ENCODE data around the gene VAX1.
A peak's percentile ranks its signal among the peaks of the same experiment; 100 is the strongest.

VAX1 gene

DNA sequence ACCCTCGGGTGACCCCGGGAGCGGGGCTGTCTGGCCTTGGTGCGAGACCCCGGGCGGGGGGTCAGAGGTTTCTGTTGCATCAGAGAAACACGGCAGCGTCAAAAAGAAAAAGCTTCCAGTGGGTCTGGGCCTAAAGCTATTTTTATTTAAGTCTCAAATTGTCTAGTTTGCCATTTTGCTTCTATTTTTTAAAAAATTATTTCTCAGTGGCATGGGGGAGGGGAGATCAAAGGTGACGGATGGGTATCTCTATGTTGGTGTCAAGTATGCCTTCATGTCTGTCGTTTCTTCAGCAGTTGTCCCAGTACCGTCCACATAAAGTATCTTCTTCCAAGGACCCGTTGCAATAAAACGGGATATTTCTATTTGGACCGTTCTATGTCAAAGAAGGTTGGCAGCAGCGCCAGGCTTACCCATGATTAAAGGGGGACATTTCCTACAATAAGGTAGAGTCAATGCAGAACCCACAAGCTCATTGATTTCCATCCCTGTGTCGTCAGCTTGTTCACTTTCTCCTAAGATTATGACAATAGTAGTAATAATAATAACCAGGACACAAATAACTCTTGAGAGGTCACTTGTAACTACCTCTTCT is 26.0 kb upstream of the VAX1 start:
- DNase-seq = no peak

- DNase-seq = no peak
Measured at GRCh38 chr10:117163061-117163953, 25.2 kb upstream of the VAX1 start.

GRCh38 chr10:117162093-117163060 is 24.3 kb upstream of the VAX1 start:
- DNase-seq = no peak

GRCh38 chr10:117161386-117162033 is 23.4 kb upstream of the VAX1 start:
- no peak for DNase-seq

GRCh38 chr10:117160567-117160966 is 22.5 kb upstream of the VAX1 start:
- DNase-seq = no peak

GRCh38 chr10:117159390-117159789 is 21.3 kb upstream of the VAX1 start:
- DNase-seq = no peak

DNA sequence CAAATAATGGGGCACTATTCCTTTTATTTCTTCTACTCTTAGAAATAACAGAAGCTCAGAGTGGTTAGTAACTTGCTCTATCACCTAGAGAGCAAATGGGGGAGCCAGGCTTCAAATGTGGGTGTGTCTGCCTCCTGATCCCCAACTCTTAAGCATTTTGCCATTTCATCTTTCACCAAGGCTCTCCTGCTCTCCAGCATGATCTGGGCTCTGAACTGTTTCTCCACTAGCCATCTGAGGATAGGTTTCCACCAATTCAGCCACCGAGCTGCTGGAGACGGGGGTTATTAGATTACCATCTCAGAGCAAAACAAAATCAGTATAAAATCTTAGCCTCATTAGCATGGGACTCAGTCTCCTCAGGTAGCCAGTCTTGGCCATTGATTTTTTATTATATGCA is 20.2 kb upstream of the VAX1 start:
- no peak for DNase-seq

DNA sequence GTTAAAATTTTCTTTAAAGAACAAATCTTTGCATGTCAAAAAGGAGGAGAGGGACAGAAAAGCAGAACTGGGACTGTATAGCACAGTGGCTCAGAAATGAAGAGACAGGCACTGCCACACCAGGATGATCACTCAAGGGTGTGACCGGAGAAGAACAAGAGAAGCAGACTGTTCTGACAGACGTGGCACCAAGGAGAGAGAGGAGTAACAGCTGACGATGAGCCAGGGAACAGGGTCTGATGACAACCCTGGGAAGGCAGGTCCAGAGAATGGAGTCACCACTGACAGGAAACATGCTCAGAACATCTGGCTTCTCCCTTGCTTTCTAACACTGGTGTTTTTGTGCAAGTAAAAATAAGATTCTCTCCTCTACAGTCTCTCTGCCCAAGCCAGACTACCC is 14.6 kb upstream of the VAX1 start:
- no peak for DNase-seq

- no peak for DNase-seq
Measured at GRCh38 chr10:117148284-117148683, 10.2 kb upstream of the VAX1 start.

DNA sequence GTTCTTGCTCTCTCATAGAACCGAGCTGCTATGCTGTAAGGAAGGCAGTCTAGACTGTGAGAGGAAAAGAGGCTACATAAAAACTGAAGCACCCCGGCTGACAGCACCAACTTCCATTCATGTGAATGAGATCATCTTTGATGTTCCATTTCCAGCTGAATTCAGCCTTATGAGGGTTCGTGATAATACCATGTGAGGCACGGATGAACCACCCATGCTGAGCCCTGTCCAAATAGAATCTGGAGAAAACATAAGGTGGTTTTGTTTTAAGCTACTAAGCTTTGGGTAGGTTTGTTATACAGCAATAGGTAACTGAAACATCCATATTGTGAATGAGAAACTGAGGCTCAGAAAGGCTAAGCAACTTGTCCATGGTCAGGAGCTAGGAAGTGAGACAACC is 6.9 kb upstream of the VAX1 start:
- no peak for DNase-seq

- DNase-seq = no peak
Measured at GRCh38 chr10:117143103-117143823, 5.2 kb upstream of the VAX1 start.

DNA sequence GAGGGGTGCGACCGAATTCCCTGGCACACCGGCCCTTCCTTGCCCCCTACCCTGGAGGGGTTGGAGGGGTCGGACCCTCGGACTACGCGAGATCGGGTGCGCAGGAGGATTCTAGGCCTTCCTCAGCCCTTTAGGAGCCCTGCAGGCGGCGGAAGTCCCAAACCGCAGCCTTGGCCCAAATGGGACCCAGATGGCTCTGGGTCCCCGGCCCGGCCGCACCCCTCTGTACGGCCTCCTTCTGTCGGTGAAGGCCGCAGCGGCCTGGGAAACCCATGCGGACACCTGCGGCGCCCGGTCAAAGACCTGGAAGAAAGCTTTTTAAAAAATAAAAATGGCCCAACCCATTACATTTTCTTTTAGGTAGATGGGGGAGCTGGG is 2.4 kb upstream of the VAX1 start:
- DNase-seq = no peak

DNA sequence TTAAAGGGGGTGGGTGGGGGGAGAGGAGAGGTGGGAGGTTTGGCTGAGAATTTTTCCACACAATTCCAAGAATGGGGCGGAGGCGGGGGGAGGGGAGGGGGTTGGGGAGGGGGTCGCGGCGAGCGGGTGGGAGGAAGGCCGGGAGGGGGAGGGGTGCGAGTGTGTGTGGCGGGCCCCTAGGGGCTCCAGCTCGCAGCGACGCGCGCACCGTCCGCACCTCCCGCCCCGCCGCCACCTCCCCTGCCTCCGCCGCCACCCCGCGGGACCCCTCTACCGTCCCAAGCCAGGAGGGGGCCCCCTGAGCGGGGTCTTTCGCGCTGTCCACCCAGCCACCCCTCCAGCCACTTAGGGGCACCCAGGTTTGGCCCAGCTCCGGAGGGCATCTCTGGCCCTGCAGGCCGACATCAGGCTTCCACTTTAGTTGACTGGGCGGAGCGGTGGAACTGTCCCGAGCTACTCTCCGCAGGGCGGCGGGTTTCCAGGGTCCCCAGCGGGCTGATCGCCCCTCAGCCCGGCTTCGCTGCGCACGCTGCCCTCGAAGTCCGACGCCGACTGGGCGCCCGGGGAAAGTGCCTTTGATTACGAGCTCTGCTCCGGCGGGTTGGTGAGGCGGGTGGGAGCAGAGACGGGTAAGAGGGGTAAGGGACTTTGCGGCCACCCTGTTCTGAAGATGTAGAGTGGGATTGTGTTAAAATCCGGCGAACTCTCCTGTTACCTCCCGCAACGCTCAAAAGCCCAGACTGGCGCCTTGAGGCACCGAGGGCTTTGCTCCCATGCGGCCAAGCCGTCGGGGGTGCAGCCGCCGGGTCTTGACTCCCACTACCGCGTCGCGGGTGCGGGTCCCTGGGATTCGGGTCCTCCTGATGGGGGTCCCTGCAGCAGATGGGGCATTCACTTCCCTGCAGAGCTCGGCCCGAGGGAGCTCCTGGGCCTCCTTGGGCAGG is 1.8 kb upstream of the VAX1 start:
- DNase-seq = no peak

DNA sequence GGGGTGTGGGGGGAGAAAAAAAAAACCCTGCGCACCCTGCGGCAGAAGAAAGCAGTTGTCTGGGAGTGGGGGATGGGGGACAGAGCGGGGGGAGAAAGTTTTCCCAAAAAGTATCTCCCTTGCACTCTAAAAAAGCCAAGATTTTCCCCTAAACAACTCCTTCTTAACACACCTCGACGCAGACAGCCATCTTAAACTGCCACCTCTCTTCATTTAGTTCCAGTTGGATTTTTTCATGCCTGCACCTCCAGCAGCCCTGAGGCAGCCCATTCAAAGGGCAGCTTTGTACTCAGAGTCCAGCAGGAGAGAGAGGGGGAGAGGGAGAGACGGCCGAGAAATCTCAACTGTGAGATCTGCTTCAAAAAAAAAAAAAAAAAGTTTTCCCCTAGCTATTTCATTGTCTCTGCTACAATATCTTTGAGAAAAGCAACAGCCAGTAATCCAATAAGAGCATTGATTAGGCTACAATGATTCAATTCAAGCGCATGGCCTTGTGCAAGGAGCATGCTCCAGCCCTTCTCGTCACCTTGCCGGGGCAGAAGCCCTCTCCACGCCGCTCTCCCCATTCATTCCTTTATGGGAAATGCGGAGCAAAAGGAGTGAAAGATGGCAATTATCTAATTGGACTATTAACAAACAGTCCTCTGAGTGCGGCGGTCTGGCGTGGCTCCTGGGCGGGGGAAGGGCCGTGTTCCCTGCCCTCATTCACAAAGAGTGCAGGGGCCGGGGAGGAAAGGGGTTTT is 939 bp upstream of the VAX1 start:
- DNase-seq = no peak

- peak; percentile 11 for DNase-seq
Measured at GRCh38 chr10:117137031-117137910, 799 bp downstream of the VAX1 start.

DNA sequence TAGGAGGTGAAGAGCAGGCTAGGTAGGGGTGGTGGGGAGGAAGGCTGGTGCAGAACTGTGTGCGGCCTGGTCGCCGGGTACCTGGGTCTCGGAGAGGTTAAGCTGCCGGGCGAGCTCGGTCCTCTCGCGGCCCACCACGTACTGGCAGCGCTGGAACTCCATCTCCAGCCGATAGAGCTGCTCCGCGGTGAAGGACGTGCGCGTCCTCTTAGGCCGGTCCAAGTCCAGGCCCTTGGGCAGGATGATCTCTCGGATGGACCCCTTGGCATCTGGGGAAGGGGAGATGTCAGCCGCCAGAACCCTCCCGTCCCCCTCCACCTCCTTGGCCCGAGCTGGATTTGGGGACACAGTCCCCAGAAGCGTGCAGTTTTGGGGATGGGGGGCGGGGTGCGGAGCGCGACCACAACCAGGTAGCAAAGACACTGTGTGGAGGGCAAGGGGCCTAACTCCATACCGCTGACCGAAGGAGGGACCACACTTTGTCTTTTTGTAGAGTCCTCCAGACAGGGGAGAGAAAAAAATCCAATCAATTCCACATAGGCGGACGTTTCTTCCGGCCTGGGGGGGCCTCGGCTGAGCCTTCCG is 1.6 kb downstream of the VAX1 start:
- DNase-seq = no peak

DNA sequence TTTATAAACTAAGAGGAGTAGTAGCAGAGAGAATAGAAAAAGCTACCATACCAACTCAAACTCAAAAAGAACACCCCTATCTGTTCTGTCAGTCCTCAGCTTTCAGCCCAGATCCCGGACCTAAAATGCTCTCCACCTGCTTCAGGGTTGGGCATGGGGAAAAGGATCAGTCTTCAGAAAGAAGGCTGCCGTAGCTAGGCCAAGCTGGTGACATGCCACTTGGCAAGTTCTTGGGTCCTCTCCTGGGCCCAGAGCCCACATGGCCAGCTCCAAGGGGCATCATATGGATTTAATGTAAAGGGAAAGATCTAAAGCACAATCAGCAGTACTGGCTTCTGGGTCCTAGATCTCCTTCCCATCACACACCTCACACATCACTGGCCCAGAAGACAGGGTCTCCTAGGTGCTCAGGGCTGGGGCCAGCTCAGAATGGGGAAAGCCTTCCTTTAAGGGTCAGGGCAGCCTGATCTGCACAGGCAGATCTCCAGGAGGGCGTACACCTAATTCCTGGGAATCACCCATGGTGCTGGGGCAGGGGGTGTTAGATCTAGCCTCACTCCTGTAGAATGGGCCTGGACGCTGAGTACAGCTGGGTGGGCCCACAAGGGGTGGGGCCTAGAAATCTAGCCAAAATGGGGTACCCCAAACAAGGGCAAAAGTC is 2.5 kb downstream of the VAX1 start:
- DNase-seq = no peak

DNA sequence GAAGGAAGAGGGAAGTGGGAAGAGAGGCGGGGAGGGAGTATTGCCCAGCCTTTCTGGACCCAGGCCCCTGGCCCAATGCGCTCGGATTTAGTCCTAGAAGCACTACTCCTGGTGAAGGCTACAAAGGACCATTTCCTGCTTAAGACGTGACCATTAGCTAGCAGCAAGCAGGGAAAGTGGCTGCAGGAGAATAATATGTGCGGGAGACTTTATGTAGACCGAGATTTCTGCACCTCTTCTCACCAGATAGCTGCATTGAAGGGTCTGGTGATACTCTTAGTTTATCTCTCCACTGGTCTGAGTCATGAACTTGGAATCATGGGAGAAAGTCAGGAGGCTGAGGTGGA is 3.1 kb downstream of the VAX1 start:
- DNase-seq = no peak

All from NCI-H2171 treated with DMSO at 0.1 percent for 48 hours (cell line).